Measurements from ENCODE around the gene VANGL1. TPM values are rescaled to one million over a fixed set of nuclear protein-coding genes. Genes with fewer than 3 reads are reported as not detected.

Gene VANGL1
- total RNA-seq, 2 experiments from 2014 or later: 11.8 TPM

- Mint-ChIP-seq H3K4me3 (no peak overlapping the region), H3K27ac (no peak overlapping the region), H3K4me1 (no peaks in the 10 kb centered on the region), H3K9me3 (ENCODE audit: low read depth) (no peaks in the 10 kb centered on the region), H3K27me3 (peaks cover 21% of the 10 kb centered on the region), H3K36me3 (no peaks in the 10 kb centered on the region)
- DNase-seq (no peak), ATAC-seq (no peak)
- CTCF ChIA-PET: interaction anchor here (0.6 to 2.8 kb wide), 15 partner anchors 10 to 1266 kb away, joined by 3 to 41 read pairs (median 4); no protein-coding TSS in a partner anchor
These were observed 64.2 kb downstream of the VANGL1 start for GRCh38 chr1:115705963-115706362.

GRCh38 chr1:115706587-115707425, 65.0 kb downstream of the VANGL1 start:
- CTCF ChIA-PET: interaction anchor here (0.6 to 2.8 kb wide), 25 partner anchors 10 to 564 kb away, joined by 3 to 41 read pairs (median 4); no protein-coding TSS in a partner anchor
- Mint-ChIP-seq H3K36me3 (no peaks in the 10 kb centered on the region), H3K4me1 (no peaks in the 10 kb centered on the region), H3K9me3 (ENCODE audit: low read depth) (no peaks in the 10 kb centered on the region), H3K27me3 (peaks cover 18% of the 10 kb centered on the region), H3K4me3 (no peak overlapping the region), H3K27ac (no peak overlapping the region)
- ATAC-seq (peak; percentile 45), DNase-seq (no peak)

- no peak for DNase-seq
- Mint-ChIP-seq H3K4me3 (no peak overlapping the region), H3K27me3 (peaks cover 22% of the 10 kb centered on the region), H3K4me1 (no peaks in the 10 kb centered on the region), H3K27ac (no peak overlapping the region), H3K9me3 (ENCODE audit: low read depth) (no peaks in the 10 kb centered on the region), H3K36me3 (no peaks in the 10 kb centered on the region)
- no peak for ATAC-seq
- CTCF ChIA-PET: interaction anchor here (1.2 kb wide), 1 partner anchor 61 kb away, joined by 5 read pairs; no protein-coding TSS in a partner anchor
These were observed 69.3 kb downstream of the VANGL1 start for GRCh38 chr1:115710859-115711624.

- CTCF ChIA-PET: no interaction called here
- Mint-ChIP-seq H3K4me1 (no peaks in the 10 kb centered on the region), H3K27me3 (peaks cover 23% of the 10 kb centered on the region), H3K36me3 (no peaks in the 10 kb centered on the region), H3K4me3 (no peak overlapping the region), H3K9me3 (ENCODE audit: low read depth) (no peaks in the 10 kb centered on the region), H3K27ac (no peak overlapping the region)
- no peak for DNase-seq
- no peak for ATAC-seq
These were observed 71.3 kb downstream of the VANGL1 start for GRCh38 chr1:115712911-115713609.

- no peak for ATAC-seq
- no peaks in the 10 kb centered on the region for H3K36me3 Mint-ChIP-seq
- CTCF ChIA-PET: no interaction called here
These were observed 72.1 kb downstream of the VANGL1 start for GRCh38 chr1:115713906-115714305.

GRCh38 chr1:115714572-115715141, 72.9 kb downstream of the VANGL1 start:
- no peak for DNase-seq
- no peak overlapping the region for H3K4me3 Mint-ChIP-seq
- ATAC-seq: no peak
- H3K4me1 Mint-ChIP-seq: no peaks in the 10 kb centered on the region
- H3K27me3 Mint-ChIP-seq: peaks cover 19% of the 10 kb centered on the region
- CTCF ChIA-PET: no interaction called here
- no peaks in the 10 kb centered on the region for H3K36me3 Mint-ChIP-seq
- no peak overlapping the region for H3K27ac Mint-ChIP-seq
- H3K9me3 Mint-ChIP-seq (ENCODE audit: low read depth): no peaks in the 10 kb centered on the region

More at GRCh38 chr1:115713906-115714305, 72.1 kb downstream of the VANGL1 start:
- H3K27me3 Mint-ChIP-seq: peaks cover 23% of the 10 kb centered on the region
- no peak overlapping the region for H3K4me3 Mint-ChIP-seq
- H3K4me1 Mint-ChIP-seq: no peaks in the 10 kb centered on the region
- no peak for DNase-seq
- H3K27ac Mint-ChIP-seq: no peak overlapping the region
- no peaks in the 10 kb centered on the region for H3K9me3 Mint-ChIP-seq (ENCODE audit: low read depth)

GRCh38 chr1:115717541-115717940, 75.8 kb downstream of the VANGL1 start:
- Mint-ChIP-seq H3K4me3 (no peak overlapping the region), H3K4me1 (no peaks in the 10 kb centered on the region), H3K9me3 (ENCODE audit: low read depth) (no peaks in the 10 kb centered on the region), H3K27ac (no peak overlapping the region), H3K27me3 (peaks cover 8% of the 10 kb centered on the region), H3K36me3 (no peaks in the 10 kb centered on the region)
- DNase-seq (peak; percentile 47), ATAC-seq (no peak)
- CTCF ChIA-PET: interaction anchor here (2.0 kb wide), 1 partner anchor 54 kb away, joined by 5 read pairs; no protein-coding TSS in a partner anchor

GRCh38 chr1:115718011-115718754, 76.4 kb downstream of the VANGL1 start:
- CTCF ChIA-PET: interaction anchor here (2.0 kb wide), 1 partner anchor 53 kb away, joined by 5 read pairs; no protein-coding TSS in a partner anchor
- ATAC-seq (no peak), DNase-seq (no peak)
- Mint-ChIP-seq H3K4me3 (no peak overlapping the region), H3K4me1 (no peaks in the 10 kb centered on the region), H3K9me3 (ENCODE audit: low read depth) (no peaks in the 10 kb centered on the region), H3K36me3 (no peaks in the 10 kb centered on the region), H3K27me3 (peaks cover 8% of the 10 kb centered on the region), H3K27ac (no peak overlapping the region)

- Mint-ChIP-seq H3K4me3 (no peak overlapping the region), H3K4me1 (no peaks in the 10 kb centered on the region), H3K27ac (no peak overlapping the region), H3K9me3 (ENCODE audit: low read depth) (no peaks in the 10 kb centered on the region), H3K27me3 (peaks cover 8% of the 10 kb centered on the region), H3K36me3 (no peaks in the 10 kb centered on the region)
- DNase-seq (no peak), ATAC-seq (no peak)
- CTCF ChIA-PET: no interaction called here
These were observed 77.5 kb downstream of the VANGL1 start for GRCh38 chr1:115719285-115719684.

- DNase-seq: no peak
- no peak for ATAC-seq
- CTCF ChIA-PET: no interaction called here
- Mint-ChIP-seq H3K27ac (no peak overlapping the region), H3K4me3 (no peak overlapping the region), H3K4me1 (no peaks in the 10 kb centered on the region), H3K36me3 (no peaks in the 10 kb centered on the region), H3K9me3 (ENCODE audit: low read depth) (no peaks in the 10 kb centered on the region), H3K27me3 (peaks cover 9% of the 10 kb centered on the region)
These were observed 80.5 kb downstream of the VANGL1 start for GRCh38 chr1:115722221-115722620.

- no peaks in the 10 kb centered on the region for H3K4me1 Mint-ChIP-seq
- CTCF ChIA-PET: no interaction called here
- no peak for ATAC-seq
- no peak for DNase-seq
- H3K36me3 Mint-ChIP-seq: no peaks in the 10 kb centered on the region
- no peak overlapping the region for H3K4me3 Mint-ChIP-seq
- no peak overlapping the region for H3K27ac Mint-ChIP-seq
- peaks cover 14% of the 10 kb centered on the region for H3K27me3 Mint-ChIP-seq
- no peaks in the 10 kb centered on the region for H3K9me3 Mint-ChIP-seq (ENCODE audit: low read depth)
These were observed 82.0 kb downstream of the VANGL1 start for GRCh38 chr1:115723756-115724155.

GRCh38 chr1:115725600-115725999, 83.8 kb downstream of the VANGL1 start:
- CTCF ChIA-PET: no interaction called here
- Mint-ChIP-seq H3K4me1 (no peaks in the 10 kb centered on the region), H3K36me3 (no peaks in the 10 kb centered on the region), H3K9me3 (ENCODE audit: low read depth) (no peaks in the 10 kb centered on the region), H3K4me3 (no peak overlapping the region), H3K27ac (no peak overlapping the region), H3K27me3 (peaks cover 13% of the 10 kb centered on the region)
- DNase-seq (no peak), ATAC-seq (no peak)
